ENCODE measurements around the gene EEF2. TPM values are rescaled to one million over a fixed set of nuclear protein-coding genes. Genes with fewer than 3 reads are reported as not detected.

EEF2 gene
- total and polyA plus RNA-seq, 4 donors, result 244 to 1,090 (median 818) TPM

GRCh38 chr19:3995607-3996006, 10.3 kb upstream of the EEF2 start:
- WGBS, result 89% methylated on average over 6 of the region's 6 CpGs
- no peaks in the 10 kb centered on the region for H3K27me3 ChIP-seq (ENCODE audit: control insufficient read depth in 4 of 4, insufficient read depth in 4 of 4, low read length in 3 of 4)
- TF ChIP-seq YY1 (IDR thresholded peaks at IDR 0.05) (no peak), NR2F2 (IDR thresholded peaks at IDR 0.05) (no peak), TAF1 (conservative IDR thresholded peaks at IDR 0.05) (no peak), HNF4G (IDR thresholded peaks at IDR 0.05) (no peak), GABPA (IDR thresholded peaks at IDR 0.05 in 1 of 2, conservative IDR thresholded peaks at IDR 0.05 in 1 of 2) (no peak), MAX (IDR thresholded peaks at IDR 0.05) (no peak), HNF4A (conservative IDR thresholded peaks at IDR 0.05) (no peak), SP1 (IDR thresholded peaks at IDR 0.05) (no peak), FOXA2 (IDR thresholded peaks at IDR 0.05) (no peak), CTCF (IDR thresholded peaks at IDR 0.05; ENCODE audit: low read depth, low read length, missing input control) (no peak), FOXA1 (IDR thresholded peaks at IDR 0.05) (no peak)
- TF ChIP-seq, protein P1, sequence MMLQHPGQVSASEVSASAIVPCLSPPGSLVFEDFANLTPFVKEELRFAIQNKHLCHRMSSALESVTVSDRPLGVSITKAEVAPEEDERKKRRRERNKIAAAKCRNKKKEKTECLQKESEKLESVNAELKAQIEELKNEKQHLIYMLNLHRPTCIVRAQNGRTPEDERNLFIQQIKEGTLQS (IDR thresholded peaks at IDR 0.05), result no peak
- TF ChIP-seq, protein P2, sequence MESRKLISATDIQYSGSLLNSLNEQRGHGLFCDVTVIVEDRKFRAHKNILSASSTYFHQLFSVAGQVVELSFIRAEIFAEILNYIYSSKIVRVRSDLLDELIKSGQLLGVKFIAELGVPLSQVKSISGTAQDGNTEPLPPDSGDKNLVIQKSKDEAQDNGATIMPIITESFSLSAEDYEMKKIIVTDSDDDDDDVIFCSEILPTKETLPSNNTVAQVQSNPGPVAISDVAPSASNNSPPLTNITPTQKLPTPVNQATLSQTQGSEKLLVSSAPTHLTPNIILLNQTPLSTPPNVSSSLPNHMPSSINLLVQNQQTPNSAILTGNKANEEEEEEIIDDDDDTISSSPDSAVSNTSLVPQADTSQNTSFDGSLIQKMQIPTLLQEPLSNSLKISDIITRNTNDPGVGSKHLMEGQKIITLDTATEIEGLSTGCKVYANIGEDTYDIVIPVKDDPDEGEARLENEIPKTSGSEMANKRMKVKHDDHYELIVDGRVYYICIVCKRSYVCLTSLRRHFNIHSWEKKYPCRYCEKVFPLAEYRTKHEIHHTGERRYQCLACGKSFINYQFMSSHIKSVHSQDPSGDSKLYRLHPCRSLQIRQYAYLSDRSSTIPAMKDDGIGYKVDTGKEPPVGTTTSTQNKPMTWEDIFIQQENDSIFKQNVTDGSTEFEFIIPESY (IDR thresholded peaks at IDR 0.05), result no peak
- no peak overlapping the region for H3K27ac ChIP-seq (ENCODE audit: low read depth in 1 of 2, low read length in 2 of 2)
- H3K4me1 ChIP-seq (ENCODE audit: control insufficient read depth in 4 of 4, insufficient read depth in 4 of 4, low read length in 3 of 4), result peaks cover 0 to 2% (median 0%) of the 10 kb centered on the region in 4 donors
- H3K9me3 ChIP-seq (ENCODE audit: control insufficient read depth in 4 of 4, low read length in 3 of 4), result no peaks in the 10 kb centered on the region
- no peak for DNase-seq (ENCODE audit: low spot score)
- H3K9ac ChIP-seq (ENCODE audit: low read depth in 1 of 2, low read length in 2 of 2), result no peak overlapping the region
- H3K4me3 ChIP-seq (ENCODE audit: low read depth in 1 of 3, low read length in 3 of 3), result no peak overlapping the region
- H3K36me3 ChIP-seq (ENCODE audit: control insufficient read depth in 4 of 4, insufficient read depth in 3 of 4, low read depth in 1 of 4, low read length in 3 of 4), result no peaks in the 10 kb centered on the region

GRCh38 chr19:3990815-3991117, 5.5 kb upstream of the EEF2 start:
- no peaks in the 10 kb centered on the region for H3K27me3 ChIP-seq (ENCODE audit: control insufficient read depth in 4 of 4, insufficient read depth in 4 of 4, low read length in 3 of 4)
- 78% methylated on average over 3 of the region's 3 CpGs for WGBS
- no peaks in the 10 kb centered on the region for H3K9me3 ChIP-seq (ENCODE audit: control insufficient read depth in 4 of 4, low read length in 3 of 4)
- no peak for DNase-seq (ENCODE audit: low spot score)
- TF ChIP-seq GABPA (IDR thresholded peaks at IDR 0.05 in 1 of 2, conservative IDR thresholded peaks at IDR 0.05 in 1 of 2), result no peak
- no peak for TF ChIP-seq SP1 (IDR thresholded peaks at IDR 0.05)
- no peak for TF ChIP-seq NR2F2 (IDR thresholded peaks at IDR 0.05)
- TF ChIP-seq JUND (IDR thresholded peaks at IDR 0.05), result no peak
- TF ChIP-seq, protein P1 (IDR thresholded peaks at IDR 0.05), result no peak
- TF ChIP-seq YY1 (IDR thresholded peaks at IDR 0.05), result no peak
- no peak overlapping the region for H3K9ac ChIP-seq (ENCODE audit: low read depth in 1 of 2, low read length in 2 of 2)
- H3K4me3 ChIP-seq (ENCODE audit: low read depth in 1 of 3, low read length in 3 of 3), result no peak overlapping the region
- no peaks in the 10 kb centered on the region for H3K36me3 ChIP-seq (ENCODE audit: control insufficient read depth in 4 of 4, insufficient read depth in 3 of 4, low read depth in 1 of 4, low read length in 3 of 4)
- no peak overlapping the region for H3K27ac ChIP-seq (ENCODE audit: low read depth in 1 of 2, low read length in 2 of 2)
- peaks cover 0 to 22% (median 19%) of the 10 kb centered on the region in 4 donors for H3K4me1 ChIP-seq (ENCODE audit: control insufficient read depth in 4 of 4, insufficient read depth in 4 of 4, low read length in 3 of 4)
